Measurements from ENCODE around the gene RPUSD2.
A peak's percentile ranks its signal among the peaks of the same experiment; 100 is the strongest.
"Not testable (repeated sequence)": the region's sequence is repeated elsewhere in the genome, so short reads cannot be mapped to it uniquely, and the experiment has no call there.

The RPUSD2 gene

GRCh38 chr15:40565333-40566238 is 3.5 kb upstream of the RPUSD2 start:
- DNase-seq: peak; percentile 84

GRCh38 chr15:40567111-40567510 is 2.0 kb upstream of the RPUSD2 start:
- DNase-seq: peak; percentile 51

GRCh38 chr15:40575113-40575512 is 6.0 kb downstream of the RPUSD2 start:
- DNase-seq: no peak

- not testable (repeated sequence) for DNase-seq
Measured at GRCh38 chr15:40576914-40577313, 7.8 kb downstream of the RPUSD2 start.

GRCh38 chr15:40578892-40579291 is 9.8 kb downstream of the RPUSD2 start:
- DNase-seq: peak; percentile 38

- DNase-seq: not testable (repeated sequence)
Measured at GRCh38 chr15:40581796-40582195, 12.7 kb downstream of the RPUSD2 start.

GRCh38 chr15:40582726-40583246 is 13.7 kb downstream of the RPUSD2 start:
- DNase-seq: peak; percentile 88

GRCh38 chr15:40584191-40584590 is 15.1 kb downstream of the RPUSD2 start:
- DNase-seq: peak; percentile 55

- no peak for DNase-seq
Measured at GRCh38 chr15:40590667-40591050, 21.6 kb downstream of the RPUSD2 start.

GRCh38 chr15:40591389-40591788 is 22.3 kb downstream of the RPUSD2 start:
- DNase-seq: peak; percentile 25

GRCh38 chr15:40593165-40593564 is 24.1 kb downstream of the RPUSD2 start:
- no peak for DNase-seq

- peak; percentile 96 for DNase-seq
Measured at GRCh38 chr15:40593588-40594428, 24.7 kb downstream of the RPUSD2 start, which contains the start of gene KNL1. Gene KNL1, plus strand, starts transcription at chr15:40594249. Its CDS starts 8,683 bp downstream, at chr15:40602932.

GRCh38 chr15:40594429-40594836 is 25.3 kb downstream of the RPUSD2 start:
- peak; percentile 91 for DNase-seq

GRCh38 chr15:40595219-40595618 is 26.1 kb downstream of the RPUSD2 start:
- DNase-seq: peak; percentile 49

- peak; percentile 65 for DNase-seq
Measured at GRCh38 chr15:40595773-40596172, 26.7 kb downstream of the RPUSD2 start.

GRCh38 chr15:40597024-40597423 is 27.9 kb downstream of the RPUSD2 start:
- no peak for DNase-seq

- DNase-seq: peak; percentile 9
Measured at GRCh38 chr15:40598126-40598525, 29.0 kb downstream of the RPUSD2 start.

- no peak for DNase-seq
Measured at GRCh38 chr15:40598672-40599071, 29.6 kb downstream of the RPUSD2 start.

- peak; percentile 22 for DNase-seq
Measured at GRCh38 chr15:40600956-40601355, 31.9 kb downstream of the RPUSD2 start.

- no peak for DNase-seq
Measured at GRCh38 chr15:40603935-40604334, 34.8 kb downstream of the RPUSD2 start.

GRCh38 chr15:40613080-40613479 is 44.0 kb downstream of the RPUSD2 start:
- no peak for DNase-seq

GRCh38 chr15:40618023-40618422 is 48.9 kb downstream of the RPUSD2 start:
- no peak for DNase-seq

GRCh38 chr15:40618906-40619305 is 49.8 kb downstream of the RPUSD2 start:
- DNase-seq: no peak
